HG03139 (cell line): ENCODE results near the gene TMCC3.

Source experiments
- ATAC-seq: cut with Tn5 transposase; IDR thresholded peaks from one replicate; pipeline ENCODE4 v1.9.1; 2021; ENCODE audit not compliant: unreplicated experiment

The TMCC3 gene

DNA sequence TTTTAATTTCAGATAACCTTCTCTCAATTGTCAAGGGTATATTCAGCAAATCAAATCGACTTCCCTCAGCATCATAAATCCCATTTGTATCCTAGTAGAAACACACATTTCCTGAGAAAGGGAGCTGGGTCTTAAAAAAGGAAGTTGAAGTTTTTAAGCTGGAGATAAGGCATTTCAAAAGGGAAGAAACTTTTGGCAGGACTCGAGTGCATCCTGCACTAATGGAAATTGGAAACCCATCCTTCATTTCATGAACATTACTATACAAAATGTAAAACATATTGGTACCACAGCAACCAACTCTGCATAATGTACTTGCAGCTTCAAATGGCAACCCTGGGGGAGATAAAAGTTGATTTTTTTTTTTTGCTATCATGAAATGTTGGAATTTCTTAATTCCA is 23.7 kb upstream of the TMCC3 start:
- ATAC-seq, result no peak

DNA sequence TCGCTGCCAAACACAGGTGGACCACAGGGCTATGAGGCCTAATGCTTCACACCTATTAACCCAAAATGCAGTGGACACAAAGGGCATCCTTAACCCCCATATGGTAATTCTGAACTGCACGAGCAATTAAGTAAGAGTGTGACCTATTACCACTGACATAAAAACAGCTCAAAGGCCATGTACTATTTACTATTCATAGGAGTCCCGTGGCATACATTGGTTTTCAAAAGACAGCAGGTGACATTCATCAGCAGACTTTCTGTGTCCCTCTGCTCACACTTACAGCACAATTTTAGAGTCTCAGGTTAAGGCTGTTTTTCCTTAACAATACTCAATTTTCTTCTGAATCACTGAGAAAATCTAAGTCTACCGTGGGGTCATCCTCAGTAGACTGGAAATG is 23.1 kb upstream of the TMCC3 start:
- ATAC-seq, result no peak

DNA sequence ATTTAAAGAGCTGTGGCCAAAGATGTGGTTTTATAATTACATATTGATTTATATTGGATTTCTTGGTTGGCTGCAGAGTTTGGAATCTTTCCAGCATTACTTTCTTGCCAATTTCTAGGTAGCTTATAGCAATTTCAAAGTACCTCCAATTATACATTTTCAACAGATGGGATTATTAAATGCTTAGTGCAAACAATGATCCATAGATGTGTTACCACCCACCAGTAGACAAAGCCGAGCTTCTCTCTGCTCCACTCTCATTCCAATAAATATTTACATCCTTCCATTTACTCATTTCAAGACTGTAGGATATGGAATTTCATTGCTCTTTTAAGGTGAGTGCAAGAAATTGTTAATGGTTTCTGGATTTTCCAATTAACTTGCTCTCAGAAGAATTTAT is 21.6 kb upstream of the TMCC3 start:
- no peak for ATAC-seq

DNA sequence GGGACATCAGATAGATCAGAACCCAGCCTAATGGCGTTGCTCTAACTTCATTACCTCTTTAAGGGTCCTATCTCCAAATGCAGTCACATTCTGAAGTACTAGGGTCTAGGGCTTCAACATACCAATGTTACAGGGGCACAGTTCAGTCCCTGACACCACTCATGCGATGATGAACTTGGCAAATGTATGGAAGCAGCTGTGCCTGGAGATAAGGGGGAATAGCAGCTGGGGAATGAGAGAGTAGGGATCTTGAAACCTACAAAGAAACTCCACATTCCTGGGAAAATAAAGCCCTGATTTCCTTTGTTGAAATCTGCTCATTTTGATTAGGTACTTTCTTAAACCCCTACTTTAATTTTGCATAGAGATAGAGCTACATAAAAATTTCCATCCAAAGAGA is 20.5 kb upstream of the TMCC3 start:
- ATAC-seq, result no peak

DNA sequence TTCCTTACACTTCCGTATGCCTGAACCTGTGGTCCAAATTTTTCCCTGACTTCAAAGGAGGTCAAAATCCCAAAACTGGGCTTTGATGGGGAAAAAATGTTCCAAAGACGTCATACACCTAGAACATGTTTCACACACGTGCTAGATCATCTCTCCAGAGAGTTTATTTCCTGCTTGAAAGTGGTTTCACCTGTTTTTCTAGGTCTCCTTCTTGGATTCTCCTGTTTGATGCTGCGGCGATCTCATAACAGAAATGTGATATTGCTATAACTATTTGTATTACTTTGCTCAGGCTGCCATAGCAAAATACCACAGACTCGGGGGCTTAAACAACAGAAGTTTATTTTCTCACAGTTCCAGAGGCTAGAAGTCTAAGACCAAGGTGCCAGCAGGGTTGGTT is 19.7 kb upstream of the TMCC3 start:
- no peak for ATAC-seq

DNA sequence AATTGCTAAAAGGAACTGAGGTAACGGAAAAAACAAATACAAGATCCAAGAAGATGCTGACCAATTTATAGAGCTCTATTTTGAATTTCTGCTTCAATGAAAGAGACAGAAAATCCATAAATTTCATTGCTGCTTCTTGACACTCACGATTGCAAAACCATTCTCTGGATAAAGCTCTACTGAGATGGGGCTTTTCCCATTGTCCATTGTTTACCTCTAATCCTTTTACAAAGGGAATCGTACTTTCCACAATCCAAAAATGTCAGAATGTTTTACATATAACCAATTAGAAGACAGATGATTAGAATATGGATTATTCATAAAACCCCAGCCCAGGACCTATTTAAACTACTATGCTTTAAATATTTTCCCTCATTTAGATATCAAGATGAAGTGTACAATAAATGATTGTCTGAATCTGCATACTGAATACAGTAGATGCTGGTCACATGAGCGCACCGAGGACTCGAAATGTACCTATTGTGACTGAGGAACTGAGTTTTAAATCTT is 16.7 kb upstream of the TMCC3 start:
- ATAC-seq, result no peak

DNA sequence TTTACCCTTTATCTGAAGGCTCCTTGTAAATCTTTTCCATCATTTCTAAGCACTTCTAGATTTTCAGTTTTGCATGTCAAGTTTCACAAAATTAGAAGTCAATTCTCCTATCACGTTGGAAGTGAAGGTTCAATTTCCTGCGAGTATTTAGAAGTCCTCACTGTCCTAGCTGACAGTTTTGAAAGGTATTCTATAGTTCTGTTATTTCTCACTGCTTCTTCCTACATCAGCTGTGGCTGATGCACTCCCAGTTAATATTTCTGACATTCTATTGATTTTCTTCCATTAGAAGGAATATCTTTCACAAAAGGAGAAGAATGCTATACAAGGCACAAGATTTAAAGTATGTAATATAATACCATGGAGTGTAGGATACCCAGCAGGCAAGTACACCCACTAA is 15.8 kb upstream of the TMCC3 start:
- no peak for ATAC-seq

DNA sequence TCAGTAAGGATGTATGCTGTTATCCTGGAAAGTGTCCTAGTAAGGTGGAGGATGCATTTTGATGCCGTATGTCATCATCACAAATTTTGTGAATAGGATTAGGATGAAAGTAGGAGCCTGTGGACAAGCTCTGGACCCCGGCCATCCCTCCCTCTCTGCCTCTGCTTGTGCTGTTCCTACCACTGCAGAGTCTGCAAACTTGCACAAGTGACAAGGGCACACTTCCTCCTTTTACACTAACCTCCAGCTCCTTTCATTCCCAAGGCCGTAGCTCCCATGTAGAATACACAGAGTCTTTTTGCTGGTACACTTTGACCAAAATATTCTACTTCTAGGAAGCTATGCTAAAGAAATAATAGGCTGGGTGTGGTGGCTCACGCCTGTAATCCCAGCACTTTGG is 13.3 kb upstream of the TMCC3 start:
- ATAC-seq, result no peak

DNA sequence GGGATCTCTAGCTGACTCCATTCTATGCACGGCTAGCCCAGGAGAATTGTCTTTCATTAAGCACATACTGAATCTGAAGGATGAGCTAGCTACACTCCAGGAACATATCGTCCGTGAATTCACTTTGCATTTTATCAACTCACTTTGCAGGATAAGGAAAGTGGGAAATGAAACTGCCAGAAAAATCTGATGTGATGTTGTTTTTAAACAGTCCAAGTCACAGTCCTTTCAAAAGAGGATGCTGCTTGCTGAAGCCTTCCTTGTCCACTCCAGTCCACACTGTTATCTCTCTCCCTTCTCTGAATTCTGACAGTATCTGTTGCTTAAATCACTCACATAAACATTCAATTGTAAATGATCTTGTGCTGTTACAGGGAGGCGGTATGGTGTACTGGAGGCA is 12.7 kb upstream of the TMCC3 start:
- ATAC-seq, result no peak

DNA sequence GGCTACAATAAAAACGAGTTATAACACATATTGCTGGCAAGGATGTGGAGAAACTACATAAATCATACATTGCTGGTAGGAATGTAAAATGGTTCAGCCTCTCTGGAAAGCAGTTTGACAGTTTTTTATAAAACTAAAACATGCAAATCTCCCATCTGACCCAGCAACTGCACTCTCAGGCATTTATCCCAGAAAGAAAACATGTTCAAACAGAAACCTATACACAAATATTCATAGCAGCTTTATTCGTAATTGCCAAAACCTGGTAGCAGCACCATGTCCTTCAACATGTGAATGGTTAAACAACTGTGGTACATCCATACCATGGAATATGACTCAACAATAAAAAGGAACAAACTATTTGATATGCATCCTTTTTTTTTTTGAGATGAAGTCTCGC is 10.1 kb upstream of the TMCC3 start:
- ATAC-seq, result no peak

DNA sequence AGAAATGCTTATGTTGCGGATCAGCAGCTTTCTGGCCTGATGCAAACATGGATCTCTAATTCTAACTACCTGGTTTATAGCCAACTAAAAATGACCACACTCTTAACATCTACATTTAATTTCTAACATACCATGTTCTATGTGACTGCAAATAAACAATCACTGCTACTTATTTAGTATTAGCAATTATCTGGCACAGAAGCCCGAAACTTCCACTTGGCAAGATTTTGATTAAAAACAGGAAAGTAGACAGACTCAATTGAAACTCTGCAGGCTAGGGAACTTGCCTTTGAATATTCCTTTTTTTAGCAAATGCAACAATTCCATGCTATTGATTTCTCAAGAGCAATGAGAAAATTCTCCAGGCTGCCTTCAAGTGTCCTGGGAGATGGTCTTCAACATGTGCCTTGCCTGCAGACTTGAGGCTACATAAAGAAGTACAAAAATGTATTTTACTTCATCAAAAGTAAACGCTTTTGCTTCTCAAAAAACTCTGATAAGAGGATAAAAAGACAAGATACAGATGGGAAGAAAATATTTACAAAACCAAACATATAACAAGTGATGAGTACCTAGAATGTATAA is 9.1 kb upstream of the TMCC3 start:
- ATAC-seq, result no peak

DNA sequence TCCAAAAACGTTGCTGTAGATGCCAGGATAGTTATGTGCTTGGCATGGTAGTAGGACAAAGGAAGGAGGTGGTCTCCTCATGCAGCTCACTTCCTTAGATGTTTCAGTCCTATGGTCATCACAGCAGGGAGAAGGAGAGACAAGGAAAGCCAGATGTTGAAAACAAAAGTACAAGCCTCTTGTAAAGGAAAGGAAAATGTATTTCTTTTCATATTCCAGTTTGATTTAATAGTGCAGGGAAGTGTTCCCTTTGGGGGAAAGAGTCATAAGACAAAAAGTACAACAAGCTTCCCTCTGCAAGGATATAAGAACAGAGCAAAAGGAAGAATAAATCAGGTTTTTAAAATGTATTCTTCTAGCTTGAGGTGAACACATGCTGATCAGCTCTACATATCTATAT is 8.6 kb upstream of the TMCC3 start:
- ATAC-seq, result no peak

DNA sequence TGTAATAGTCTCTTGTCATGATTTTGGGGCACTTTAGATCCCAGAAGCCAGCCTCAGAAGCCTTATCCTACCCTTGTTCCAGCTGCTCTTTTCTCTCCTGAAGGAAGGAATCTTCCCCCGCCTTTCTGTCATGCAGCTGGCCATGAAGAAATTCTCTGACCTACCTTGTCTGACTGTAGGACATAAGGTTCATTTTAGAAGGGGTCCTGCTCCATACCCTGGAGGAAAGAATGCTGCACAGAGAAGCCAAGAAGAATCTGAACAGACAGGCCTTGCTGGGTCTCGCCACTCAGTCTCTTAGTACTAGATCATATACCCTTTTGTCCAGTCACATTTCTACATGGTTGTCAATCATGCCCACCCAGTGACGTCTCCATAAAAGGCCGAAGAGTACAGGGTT is 6.2 kb upstream of the TMCC3 start:
- ATAC-seq, result no peak

DNA sequence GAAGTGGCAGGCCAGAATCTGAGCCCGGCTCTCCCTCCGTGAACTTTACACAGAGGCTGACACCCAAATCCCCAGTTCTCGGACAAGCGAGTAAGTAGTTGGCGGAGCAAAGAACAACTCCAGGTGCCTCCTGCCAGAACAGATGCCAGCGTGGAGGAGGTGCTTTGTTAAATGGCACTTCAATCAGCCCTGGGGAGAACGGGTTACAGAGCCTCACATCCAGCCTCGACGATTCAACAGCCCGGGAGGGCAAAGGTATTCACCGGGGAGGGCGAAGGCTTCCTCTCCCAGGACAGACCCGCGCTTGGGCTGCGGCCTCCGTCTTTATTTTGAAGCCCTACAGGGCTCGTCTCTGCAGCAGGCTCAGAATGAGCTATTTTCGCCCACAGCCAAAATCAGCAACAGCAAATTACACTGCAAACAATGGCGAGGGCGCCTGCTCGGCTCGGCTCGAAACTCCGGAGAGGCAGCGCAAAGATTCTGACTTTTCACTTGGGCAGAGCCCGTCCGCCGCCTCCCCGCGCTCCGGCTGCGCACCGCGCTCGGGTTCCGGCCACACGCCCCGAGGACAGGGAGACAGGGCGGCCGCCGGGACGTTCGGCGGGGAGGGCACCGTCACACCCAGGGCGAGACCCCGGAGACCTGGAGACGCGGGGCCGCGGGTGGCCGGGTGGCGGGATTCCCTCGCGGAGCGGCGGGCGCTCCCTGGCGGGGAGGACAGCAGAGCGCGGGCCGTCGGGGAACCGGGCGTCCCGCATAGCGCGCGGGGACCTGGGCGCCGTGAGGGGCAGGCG is 811 bp downstream of the TMCC3 start:
- ATAC-seq, result peak; percentile 46

DNA sequence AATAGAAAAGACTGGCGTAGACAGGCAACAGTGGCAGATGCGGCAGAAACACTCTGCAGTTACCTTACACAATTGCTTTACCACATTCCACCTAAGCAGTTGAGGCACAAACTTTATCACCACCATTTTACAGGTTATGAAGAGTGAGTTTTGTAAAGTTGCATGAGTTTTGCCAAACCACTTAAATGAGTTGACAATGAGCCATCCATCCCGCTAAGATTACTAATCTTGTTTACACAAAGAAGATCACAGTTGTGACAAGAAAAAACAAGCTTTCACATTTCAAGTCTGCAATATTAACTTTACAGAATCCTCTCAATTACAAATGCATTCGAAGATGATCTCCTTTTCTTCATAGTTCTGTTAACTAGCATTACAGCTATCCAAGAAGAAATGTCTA is 1.8 kb downstream of the TMCC3 start:
- ATAC-seq, result no peak

DNA sequence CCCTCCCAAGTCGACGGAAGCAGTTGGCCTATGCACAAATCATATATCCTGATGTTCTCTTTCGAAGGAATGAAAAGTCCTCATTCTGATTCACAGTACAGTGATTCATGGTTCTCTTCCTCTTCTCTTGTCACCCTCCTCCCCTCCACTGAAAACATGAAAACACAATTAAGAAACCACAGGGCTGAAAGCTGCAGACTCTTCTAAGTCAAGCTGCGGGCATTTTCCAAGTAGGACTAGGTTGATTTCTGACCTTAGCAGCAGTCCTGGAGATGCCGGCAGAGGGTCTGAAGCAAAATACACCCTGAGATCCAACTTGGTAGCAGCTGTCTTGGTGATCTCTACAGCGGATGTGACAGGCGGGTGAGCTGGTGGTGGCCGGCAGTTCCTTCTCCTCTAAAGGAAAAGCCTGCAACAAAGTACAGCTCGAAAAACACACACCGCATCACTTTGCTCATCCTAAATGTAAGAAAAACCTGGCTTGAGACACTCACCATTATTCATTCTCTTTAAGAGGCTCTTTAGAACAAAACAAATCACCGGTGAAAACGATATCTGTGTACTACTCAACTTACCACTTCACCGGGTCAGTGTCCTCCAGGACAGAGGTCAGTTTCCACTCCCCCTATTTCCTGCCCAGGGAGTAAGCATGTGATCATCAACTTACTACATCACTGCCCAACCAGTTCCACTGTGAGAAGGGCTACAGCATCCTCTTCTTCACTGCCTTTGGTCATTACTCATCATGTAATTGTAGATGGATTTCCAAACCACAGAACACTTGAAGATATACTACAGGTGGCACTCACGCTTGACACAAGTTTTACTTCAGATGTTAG is 6.0 kb downstream of the TMCC3 start:
- ATAC-seq, result peak; percentile 43

DNA sequence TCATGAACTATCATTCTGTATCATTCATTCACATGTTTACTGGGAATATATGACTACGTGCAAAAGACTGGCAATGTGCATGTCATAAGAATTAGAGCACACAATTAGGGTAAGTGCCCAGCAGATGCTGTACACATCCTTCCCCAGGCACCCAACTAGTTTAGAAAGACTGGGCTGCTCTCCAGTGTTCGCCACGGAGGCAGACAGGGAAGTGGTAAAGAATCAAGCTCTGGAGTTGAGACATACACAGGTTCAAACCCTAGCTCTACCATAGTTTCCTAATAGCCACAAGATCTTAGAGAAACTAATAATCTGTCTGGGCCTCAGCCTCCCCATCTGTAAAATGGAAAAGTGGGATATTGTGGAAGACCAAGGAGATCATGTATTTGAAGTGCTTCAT is 6.8 kb downstream of the TMCC3 start:
- no peak for ATAC-seq

DNA sequence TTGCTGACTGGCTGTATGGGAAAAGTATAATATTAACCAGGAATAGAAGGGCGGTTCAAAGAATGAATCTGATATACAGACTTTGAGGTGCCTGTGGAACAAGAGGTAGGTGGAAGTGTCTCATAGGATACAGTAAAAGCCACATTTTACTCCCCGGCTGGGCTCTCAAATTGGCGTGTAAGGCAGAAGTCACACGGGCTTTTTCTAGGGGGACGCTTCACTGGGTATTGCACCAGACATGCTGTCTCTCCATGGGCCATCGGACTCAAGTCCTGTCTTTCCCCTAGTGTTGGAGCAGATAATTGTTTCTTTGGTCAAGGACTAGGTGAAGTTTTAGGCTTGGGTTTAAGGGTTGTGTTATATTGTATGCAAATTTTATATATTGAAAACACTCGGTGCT is 9.1 kb downstream of the TMCC3 start:
- no peak for ATAC-seq

DNA sequence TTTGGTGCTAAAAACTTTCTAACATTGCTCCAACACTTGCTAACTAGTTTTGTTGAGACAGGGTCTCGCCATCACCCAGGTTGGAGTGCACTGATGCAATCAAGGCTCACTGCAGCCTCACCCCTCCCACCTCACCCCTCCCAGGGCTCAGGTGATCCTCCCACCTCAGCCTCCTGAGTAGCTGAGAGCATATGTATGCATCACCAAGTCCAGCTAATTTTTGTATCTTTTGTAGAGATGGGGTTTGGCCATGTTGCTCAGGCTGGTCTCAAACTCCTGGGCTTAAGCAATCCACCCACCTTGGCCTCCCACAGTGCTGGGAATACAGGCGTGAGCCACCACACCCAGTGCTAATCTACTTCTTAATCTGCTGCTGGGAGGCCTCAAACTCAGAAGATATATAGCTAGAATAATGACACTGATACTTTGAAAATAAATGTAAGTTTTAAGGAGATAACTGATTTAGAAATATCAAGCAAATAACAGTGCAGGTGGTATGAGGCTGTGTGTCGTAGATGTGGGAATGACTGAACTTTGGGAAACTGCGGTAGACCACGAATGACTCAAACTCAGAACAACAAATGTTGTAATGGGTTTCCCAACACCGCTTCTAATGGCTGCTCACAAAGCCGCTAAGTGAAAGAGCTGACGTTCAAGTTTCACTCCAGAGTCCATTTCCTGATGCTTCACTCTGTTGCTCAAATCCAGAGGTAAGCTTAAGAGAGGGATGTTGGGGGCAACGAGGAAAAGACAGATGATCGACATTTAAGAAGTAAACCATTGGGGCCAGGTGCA is 10.0 kb downstream of the TMCC3 start:
- ATAC-seq, result peak; percentile 51

DNA sequence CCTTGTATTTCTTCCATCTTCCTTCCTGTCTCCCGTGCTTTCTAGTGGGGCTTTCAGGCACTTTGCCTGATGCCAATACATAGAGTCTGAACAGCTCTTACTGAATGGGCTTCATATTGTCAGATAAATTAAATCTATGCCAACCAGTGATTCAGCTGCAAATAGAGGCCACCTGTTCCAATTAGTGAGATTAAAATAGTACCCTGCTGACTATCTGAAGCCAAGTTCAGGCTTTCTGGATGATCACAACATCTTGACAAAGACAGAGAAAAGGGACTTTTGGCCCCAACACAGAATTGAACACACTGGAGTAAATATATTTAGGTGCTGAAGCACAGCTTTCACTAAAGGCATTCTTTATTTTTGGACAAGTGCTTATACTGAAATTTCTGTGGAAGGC is 11.8 kb downstream of the TMCC3 start:
- ATAC-seq, result no peak
